Measurements from ENCODE around the gene DCBLD2. TPM values are rescaled to one million over a fixed set of nuclear protein-coding genes. Genes with fewer than 3 reads are reported as not detected.

The DCBLD2 gene
- total and polyA plus RNA-seq, 2 of the 13 experiments (the other 11 are each of a cell fraction or from before 2014, with no cell fraction given), result 43.8 to 56.9 TPM

DNA sequence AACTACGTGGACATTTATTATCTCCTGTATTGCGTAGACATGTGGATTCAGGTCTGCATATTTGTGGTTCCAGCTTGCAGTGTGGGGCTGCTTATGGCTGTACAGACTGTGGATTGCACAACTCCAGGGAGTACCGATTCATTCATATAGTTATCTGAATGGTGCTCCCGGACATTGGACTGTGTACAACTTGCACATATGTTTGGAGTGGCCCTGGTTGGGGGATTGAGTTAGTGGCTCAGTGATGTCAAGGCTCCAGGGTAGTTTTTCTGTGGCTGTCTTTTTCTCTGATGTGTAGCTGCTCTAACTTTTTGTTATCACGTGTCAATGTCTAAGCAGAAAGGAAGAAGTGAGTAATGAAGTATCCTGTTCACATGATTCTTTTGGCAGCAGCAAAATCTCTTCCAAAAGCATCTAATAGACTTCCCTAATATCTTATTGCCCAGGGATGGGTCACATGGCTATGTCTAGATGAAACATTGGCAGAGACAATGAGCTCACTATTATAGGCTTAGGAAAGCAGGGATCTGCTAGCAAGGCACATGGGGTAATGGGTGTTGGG lies 122.6 kb downstream of the DCBLD2 start (continued):
- 0 out of 2 replicates have a peak, but pooled peaks have one; percentile 50 for TF ChIP-seq ZHX2 (IDR thresholded peaks at IDR 0.05; ENCODE audit: low read depth)
- TF ChIP-seq ZHX2 (CRISPR knock-in tag; IDR thresholded peaks at IDR 0.05; ENCODE audit: borderline replicate concordance), result no peak
- peak; percentile 90 for TF ChIP-seq TEAD3 (CRISPR knock-in tag; optimal IDR thresholded peaks at IDR 0.05; ENCODE audit: borderline replicate concordance)
- TF ChIP-seq ZNF253 (CRISPR knock-in tag; IDR thresholded peaks at IDR 0.05; ENCODE audit: borderline replicate concordance), result no peak
- peak; percentile 72; the same call in 1 of the 2 replicates for TF ChIP-seq CBFB (CRISPR knock-in tag; IDR thresholded peaks at IDR 0.05)

DNA sequence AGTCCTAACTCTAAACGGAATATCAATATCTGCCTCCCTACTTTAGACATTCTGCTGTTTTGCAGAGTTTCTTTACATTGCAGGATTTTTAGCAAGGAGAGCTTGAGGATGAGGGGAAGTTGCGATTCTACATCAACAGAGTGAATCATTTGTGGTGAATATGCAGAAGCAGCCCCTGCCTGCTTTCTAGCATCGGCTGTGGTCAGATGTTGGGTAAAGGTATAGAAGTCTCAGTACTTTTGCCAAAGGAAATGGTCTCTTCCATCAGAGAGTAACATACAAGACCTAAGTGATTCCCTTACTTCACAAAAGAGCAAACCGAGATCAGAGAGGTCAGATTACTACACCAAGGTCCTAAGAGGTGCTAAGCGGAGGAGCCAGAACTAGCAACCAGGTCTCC lies 123.1 kb downstream of the DCBLD2 start:
- peak overlapping the region; percentile 24; the same call in 1 of the 2 replicates for H3K9ac ChIP-seq (ENCODE audit: insufficient read depth, low read depth, low read length)
- peaks cover 85% of the 10 kb centered on the region for H3K4me1 ChIP-seq (ENCODE audit: insufficient read depth, low read length)
- WGBS (ENCODE audit: low lambda C conversion rate), result 53% methylated on average over 5 of the region's 5 CpGs
- H3K4me3 ChIP-seq (replicated peaks in 1 of 3; ENCODE audit: insufficient read depth in 1 of 3, low read depth in 2 of 3, low read length in 3 of 3), result no peak overlapping the region
- no peaks in the 10 kb centered on the region for H4K20me1 ChIP-seq (ENCODE audit: insufficient read depth, low read length)
- no peak overlapping the region for H2AFZ ChIP-seq (ENCODE audit: low read length)
- BruUV-seq (replicated peaks), result no TSS peak
- H3K27me3 ChIP-seq (ENCODE audit: control insufficient read depth in 1 of 2, insufficient read depth in 2 of 2, low read length in 2 of 2), result no peaks in the 10 kb centered on the region
- no peak for DNase-seq (ENCODE audit: low spot score)
- in situ Hi-C loops (cut with HindIII; ENCODE audit: extremely low pct_ligation_motif_present, low pct_unique_long_range_greater_than_20kb) (loop anchor here (5.0 kb wide), 1 partner anchor 46 kb away; no protein-coding TSS in a partner anchor), intact Hi-C loops (cut with micrococcal nuclease; ENCODE audit: unreplicated experiment) (loop anchor here (1.0 kb wide), 2 partner anchors 8 to 45 kb away; no protein-coding TSS in a partner anchor)
- peaks cover 3% of the 10 kb centered on the region for H3K79me2 ChIP-seq (ENCODE audit: insufficient read depth, low read length)
- H3K36me3 ChIP-seq (replicated peaks in 1 of 2; ENCODE audit: control insufficient read depth in 1 of 2, insufficient read depth in 2 of 2, low read length in 2 of 2), result peaks cover 0 to 2% of the 10 kb centered on the region in 2 experiments; a peak in 4 of 5 replicates
- H3K27ac ChIP-seq (ENCODE audit: extremely low read length, insufficient read depth, low read length), result peak overlapping the region; percentile 83
- POLR2A ChIA-PET, result interaction anchor here (1.4 to 1.6 kb wide), 2 partner anchors 7 to 46 kb away, joined by 3 to 7 read pairs; no protein-coding TSS in a partner anchor
- ATAC-seq, result no peak
- H3K9me3 ChIP-seq (ENCODE audit: low read length), result no peaks in the 10 kb centered on the region
- CTCF ChIA-PET (ENCODE audit: low intra/inter-chr PET ratio, low total read pairs), result no interaction called here
- no peak for FAIRE-seq
- H3K4me2 ChIP-seq (ENCODE audit: low read depth, low read length), result peak overlapping the region; percentile 48
- TF ChIP-seq, protein P1, sequence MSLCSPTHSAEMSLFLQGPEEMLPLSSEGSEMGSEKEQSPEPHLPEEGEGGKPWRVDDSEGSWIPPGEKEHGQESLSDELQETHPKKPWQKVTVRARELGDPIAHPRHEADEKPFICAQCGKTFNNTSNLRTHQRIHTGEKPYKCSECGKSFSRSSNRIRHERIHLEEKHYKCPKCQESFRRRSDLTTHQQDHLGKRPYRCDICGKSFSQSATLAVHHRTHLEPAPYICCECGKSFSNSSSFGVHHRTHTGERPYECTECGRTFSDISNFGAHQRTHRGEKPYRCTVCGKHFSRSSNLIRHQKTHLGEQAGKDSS (CRISPR knock-in tag; IDR thresholded peaks at IDR 0.05; ENCODE audit: borderline replicate concordance, low read depth), result no peak
- TF ChIP-seq ZNF207 (IDR thresholded peaks at IDR 0.05; ENCODE audit: borderline replicate concordance) (no peak), ZBTB37 (CRISPR knock-in tag; IDR thresholded peaks at IDR 0.05) (peak; percentile 14; the same call in 1 of the 2 replicates), ZNF317 (CRISPR knock-in tag; IDR thresholded peaks at IDR 0.05) (0 out of 2 replicates have a peak, but pooled peaks have one; percentile 14), ZMYM4 (CRISPR knock-in tag; IDR thresholded peaks at IDR 0.05) (no peak)

Data from HepG2 (cell line).